ENCODE results near the gene USP6.
"Not testable (repeated sequence)": the region's sequence is repeated elsewhere in the genome, so short reads cannot be mapped to it uniquely, and the experiment has no call there.

Gene USP6

DNA sequence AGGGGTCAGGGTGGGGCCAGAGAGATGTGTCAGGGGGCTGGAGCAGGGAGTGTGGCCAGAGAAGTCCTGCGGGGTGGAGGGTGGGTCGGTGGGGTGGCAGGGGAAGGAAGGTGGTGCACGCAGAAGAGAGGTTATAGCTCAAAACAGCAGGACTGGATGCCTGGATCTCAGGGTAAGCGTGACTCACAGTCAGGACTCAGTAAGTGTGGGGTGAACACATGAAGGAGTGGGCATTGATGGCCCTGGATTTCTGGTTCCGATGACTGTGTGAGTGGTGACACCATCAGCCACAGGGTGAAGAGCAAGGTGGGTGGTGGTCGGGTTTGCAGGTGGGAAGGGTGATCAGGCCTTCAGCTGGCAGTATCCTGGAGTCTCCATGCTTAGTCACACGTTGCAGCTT lies 6.2 kb downstream of the USP6 start:
- DNase-seq (ENCODE audit: low read depth in 2 of 2): not testable (repeated sequence)

DNA sequence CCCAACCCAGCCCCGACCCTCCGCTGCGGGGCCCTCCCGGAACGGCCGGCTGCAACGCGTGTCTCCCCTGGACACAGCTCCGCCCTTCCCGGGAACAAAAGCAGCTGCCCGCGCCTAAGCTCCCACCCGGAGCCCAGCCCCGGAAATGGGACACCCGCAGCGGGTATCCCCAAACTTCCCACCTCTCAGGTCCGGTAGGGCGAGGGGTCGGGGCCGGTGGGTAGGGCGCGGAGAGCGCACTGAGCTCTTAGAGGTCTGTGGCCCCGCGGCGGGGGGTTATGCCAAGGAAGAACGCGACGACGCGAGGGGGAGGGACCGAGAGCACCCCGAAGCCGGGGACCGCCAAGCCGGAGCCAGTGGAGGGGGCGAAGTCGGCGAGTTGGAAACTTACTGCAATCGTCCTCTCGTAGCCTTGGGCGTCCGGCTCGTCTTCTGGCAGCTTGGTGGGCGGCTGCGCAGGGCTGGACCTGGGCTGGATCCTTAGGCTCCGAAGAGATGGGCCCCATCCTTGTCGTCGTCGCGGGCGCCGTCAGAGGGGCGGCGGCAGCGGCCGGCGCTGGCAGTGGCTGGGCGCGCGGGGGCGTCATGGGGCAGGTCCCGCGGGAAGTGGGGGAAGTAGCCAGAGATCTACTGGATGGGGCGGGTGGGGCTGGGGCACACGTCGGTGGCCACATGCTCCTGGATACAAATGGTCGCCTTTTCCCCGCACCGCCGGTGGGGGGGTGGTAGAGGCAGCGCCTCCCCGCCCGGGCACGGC lies 6.9 kb downstream of the USP6 start:
- no peak for DNase-seq (ENCODE audit: low read depth in 2 of 2)

DNA sequence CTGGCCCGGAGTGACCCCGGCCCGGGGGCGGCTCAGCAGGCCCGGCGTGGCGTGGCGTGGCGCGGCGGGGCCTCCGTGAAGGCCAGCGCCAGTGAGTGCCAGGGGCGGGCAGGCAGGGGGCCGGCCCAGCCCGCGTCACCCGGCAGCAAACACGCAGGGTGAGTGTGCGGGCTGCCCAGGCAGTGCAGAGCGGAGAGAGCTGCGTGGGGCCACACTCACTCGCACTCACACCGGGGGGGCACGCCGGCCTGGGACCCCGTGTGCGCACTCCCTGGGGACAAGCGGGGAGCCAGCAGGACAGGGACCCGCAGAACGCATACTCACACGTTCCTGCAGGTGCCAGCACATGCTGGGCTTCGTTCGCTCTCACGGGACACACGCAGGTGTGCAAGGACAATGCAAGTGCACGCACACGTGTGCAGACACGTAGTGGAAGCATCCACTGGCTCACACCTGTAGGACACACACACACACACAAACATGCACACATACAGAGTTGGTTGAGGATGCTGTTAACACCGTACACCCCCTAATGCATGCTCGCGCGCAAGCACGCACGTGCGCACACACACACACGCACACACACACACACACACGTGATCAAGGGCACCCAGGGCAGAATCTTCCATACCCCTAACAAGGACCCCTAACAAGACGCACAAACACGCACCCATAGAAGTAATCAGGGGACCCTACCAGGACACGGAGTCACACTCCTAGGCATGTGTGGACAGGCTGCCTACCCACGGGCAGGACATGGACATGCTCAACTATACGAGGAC lies 7.7 kb downstream of the USP6 start:
- no peak for DNase-seq (ENCODE audit: low read depth in 2 of 2)

DNA sequence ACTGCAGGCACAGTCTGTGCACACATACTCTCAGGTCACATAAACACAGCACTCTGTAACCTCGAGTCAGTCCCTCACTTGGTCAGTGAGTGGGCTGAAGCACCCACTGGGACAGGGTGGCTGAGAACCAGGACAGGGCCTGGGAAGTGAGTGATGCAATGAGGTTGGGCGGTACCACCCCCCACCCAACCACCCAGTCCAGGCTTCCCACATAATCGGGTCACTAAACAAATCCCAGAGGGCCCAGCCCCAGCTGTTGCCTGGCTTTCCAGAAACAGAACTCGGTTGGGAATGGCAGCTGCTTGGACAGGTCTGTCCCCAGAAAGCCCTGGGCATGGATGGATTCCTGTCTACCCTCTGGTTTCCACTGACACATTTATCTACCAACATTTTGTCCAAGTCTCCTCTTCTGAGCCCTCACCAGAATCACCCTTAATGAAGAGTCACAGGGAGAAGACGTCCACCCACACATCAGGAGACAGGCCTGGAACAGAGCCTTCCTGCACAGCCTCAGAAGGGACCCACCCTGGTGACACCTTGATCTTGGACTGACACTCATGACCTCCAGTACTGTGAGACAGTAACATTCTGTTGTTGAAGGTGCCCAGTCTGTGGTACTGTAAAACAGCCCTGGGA lies 8.4 kb downstream of the USP6 start:
- DNase-seq (ENCODE audit: low read depth in 2 of 2): not testable (repeated sequence)

DNA sequence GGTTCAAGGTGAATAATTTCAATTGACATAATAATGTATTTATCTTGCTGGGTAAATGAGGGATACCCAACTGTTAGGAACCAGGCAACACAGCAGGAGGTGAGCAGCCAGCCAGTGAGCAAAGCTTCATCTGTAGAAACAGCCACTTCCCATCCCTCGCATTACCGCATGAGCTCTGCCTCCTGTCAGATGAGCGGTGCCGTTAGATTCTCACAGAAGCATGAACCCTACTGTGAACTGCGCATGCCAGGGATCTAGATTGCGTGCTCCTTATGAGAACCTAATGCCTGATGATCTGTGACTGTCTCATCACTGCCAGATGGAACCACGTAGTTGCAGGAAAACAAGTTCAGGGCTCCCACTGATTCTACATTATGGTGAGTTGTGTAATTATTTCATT lies 9.1 kb downstream of the USP6 start:
- not testable (repeated sequence) for DNase-seq (ENCODE audit: low read depth in 2 of 2)

DNA sequence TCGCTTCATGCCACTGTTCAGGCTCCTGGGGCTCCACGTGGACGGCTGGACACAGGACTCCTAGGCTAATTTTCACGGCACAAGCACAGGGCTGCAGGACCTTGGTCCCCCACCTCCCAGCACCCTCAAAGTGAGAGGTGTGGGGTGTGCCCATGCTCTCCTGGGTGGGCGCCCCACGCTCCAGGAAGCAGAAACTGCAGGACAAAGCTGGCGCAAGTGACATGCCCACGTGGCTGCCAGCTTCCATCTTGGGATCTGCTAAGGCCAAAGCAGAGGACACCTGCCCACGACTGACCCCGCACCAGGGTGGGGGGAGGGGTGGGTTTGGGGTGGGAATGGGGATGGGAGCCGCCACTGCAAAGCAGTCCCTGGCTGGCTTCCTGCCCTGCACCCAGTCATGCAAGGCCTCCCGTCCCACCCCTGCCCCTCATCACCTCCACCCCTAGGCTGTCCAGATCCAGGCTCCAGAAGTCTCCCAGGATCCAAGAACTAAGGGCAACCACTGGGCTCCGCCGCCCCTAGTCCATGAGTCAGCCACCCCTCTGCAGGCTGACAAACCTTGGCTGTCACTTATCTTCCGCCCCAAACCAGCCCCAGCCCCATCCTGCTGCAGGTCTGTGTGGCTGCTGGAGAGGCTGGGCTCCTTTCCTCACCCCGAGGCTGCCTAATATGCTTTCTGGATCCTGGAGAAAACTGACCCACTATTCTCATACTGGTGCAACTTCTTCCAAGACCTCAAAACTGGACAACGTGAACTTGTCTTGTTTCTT lies 11.1 kb downstream of the USP6 start:
- DNase-seq (ENCODE audit: low read depth in 2 of 2): no peak

DNA sequence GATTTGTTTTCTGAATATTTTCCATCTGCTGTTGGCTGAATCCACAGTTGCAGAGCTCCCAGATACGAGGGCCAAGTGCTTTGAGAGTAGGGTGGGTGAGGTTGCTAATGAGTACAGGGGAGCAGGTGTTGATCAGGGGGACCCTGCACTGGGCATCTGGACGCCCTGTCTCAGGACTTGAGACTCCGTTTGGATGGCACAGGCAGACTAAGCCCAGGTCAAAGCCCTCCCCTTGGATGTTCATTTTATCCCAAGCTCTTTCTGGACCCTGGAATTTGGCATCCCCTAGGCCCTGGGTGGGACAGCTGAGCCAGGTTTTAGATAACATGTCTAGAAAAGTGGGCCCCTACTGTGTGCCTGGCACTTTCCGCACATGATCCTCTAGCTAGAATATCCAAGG lies 12.1 kb downstream of the USP6 start:
- no peak for DNase-seq (ENCODE audit: low read depth in 2 of 2)

DNA sequence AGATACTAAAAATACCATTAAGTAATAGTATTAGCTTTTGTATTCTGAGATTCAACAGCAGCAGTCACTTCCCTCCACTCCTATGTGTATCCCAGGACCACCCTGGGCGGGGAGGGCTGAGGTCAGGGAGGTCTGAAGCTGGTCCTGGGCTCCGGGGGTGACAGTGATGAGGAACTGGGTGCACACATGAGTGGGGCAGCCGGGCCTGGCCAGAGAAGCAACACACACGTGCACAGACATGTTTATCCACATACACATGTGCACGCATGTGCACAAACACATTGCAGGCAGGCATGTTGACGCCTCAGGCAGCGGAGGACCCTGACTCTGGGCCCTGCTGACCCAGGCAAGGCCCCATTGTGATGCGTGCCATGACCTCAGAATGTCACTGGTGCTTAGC lies 12.6 kb downstream of the USP6 start:
- not testable (repeated sequence) for DNase-seq (ENCODE audit: low read depth in 2 of 2)

DNA sequence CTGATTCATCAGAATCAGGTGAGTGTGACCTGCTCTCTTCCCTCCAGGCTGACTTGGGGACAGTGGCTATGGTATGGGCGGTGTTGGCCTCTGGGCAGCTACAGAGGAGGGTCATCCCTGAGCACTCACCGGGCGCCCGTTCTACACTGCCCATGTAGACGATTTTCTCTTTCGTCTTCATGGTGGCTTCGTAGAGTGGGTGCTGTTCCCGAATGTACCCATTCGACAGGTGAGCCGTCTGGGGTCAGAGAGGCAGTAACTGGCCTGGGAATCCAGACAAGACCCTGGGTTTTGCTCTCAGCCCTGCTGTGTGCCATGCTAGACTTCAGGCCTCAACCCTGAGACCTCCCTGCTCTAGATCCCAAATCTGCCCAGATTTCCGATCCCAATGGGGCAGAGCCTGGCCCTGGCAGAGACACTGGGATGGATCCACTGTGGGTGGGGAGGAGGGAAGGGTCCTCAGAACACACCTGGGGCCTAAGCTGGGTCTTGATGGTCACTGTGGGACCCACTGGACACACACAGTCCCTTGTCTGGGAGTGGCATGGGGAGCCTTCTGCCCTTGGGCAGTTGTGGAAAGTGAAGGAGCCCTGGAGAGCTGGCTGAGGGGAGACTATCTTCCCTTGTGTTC lies 13.2 kb downstream of the USP6 start:
- DNase-seq (ENCODE audit: low read depth in 2 of 2): no peak

DNA sequence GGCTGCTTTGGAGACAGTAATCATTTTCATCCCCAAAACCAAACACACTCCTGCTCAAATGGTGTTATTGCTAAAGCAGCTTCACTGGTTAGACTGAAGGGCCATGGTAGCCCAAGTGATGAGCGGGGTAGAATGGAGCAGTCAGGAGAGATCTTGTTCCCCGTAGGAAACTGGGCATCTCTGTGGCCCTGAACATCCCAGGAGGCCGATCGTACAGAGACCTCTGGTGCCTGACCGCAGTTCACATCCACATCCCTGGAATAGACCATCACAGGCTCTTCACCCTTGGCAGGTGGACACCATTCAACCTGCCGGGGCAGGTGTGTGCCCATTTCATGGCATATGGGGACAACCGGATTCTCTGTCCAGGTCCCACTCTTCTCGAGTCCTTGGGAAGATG lies 13.9 kb downstream of the USP6 start:
- DNase-seq (ENCODE audit: low read depth in 2 of 2): not testable (repeated sequence)

DNA sequence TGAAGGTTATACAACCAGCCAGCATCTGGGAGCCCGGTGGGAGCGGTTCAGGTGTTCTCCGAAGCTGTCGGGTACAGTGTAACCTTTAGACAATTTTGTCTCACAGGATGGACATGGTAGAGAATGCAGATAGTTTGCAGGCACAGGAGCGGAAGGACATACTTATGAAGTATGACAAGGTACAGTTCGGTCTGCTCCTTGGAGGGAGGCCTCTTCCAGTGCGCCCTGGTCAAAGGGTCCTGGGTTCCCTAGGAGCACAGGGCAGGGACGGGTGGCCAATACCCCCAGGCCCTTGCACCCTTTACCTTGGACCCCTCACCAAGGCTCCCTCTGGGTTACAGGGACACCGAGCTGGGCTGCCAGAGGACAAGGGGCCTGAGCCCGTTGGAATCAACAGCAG lies 14.4 kb downstream of the USP6 start:
- DNase-seq (ENCODE audit: low read depth in 2 of 2): not testable (repeated sequence)

DNA sequence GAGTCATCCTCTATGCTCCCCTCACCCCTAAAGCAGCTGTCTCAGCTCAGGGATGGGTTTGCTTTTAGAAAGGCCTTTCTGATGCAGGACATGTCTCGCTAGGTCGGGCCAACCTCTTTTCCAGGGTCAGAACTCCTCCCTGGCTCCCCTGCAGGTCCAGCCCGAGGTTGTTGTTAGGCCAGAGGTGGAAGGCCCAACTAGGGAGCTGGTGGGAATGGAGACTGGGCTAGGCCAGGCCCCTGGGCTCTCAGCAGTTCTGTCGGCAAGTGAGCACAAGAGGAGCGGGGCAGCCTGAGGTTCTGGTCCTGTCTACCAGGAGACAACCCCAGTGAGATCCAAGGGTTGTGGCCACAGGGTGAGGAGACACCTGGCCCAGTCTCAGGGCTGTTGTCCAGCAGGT lies 14.9 kb downstream of the USP6 start:
- DNase-seq (ENCODE audit: low read depth in 2 of 2): not testable (repeated sequence)

DNA sequence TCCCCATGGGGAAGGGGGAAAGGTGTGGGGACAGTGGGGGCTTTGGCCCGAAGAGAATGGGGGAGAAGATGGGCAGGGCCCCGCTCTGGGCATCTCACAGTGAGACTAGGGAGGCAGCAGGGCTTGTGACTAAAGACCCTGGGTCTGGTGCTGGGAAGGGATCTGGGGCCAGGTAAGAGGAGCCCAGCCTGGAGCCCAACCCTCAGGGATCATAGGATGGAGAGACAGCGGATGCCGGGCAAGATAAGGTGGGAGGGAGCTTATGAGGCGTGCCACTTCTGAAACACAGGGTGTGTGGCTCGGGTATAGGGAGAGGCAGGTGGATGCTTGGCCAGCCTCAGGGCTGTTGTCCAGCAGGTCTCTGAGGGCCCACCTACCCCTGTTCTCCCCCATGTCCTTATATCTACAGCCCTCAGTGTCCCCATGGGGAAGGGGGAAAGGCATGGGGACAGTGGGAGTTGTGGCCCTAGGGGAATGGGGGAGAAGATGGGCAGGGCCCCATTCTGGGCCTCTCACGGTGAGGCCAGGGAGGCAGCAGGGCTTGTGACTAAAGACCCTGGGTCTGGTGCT lies 15.4 kb downstream of the USP6 start:
- no peak for DNase-seq (ENCODE audit: low read depth in 2 of 2)

DNA sequence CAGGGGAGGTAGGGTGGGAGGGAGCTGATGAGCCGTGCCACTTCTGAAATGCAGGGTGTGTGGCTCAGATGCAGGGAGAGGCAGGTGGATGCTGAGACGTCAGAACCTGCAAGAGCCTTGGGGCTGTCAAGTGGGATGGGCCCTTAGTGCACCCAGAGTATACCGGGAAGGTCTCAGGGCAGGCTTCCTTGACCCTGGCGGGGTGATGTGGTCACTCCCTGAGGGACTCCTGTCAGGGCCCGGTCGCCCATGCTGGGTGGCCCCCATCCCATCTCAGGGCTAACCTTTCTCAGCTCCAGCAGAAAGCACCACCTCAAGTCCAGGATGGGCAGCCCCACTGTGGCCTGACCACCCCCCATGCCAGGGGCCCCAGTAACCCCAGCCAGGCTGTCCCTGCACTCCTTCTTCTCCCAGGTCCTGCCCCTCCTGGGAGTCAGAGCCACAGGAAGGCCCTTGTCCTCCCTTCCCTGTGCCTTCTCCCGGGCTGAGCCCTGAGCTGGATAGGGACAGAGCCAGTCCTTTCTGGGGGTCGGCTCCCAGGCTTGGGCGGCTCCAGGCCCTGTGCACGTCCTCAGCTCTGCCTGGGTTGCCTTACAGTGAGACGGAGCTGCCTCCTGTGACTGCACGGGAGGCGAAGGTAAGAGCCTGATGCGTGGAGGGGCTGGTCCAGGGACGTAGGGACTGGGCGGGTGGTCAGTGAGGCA lies 16.1 kb downstream of the USP6 start:
- not testable (repeated sequence) for DNase-seq (ENCODE audit: low read depth in 2 of 2)

DNA sequence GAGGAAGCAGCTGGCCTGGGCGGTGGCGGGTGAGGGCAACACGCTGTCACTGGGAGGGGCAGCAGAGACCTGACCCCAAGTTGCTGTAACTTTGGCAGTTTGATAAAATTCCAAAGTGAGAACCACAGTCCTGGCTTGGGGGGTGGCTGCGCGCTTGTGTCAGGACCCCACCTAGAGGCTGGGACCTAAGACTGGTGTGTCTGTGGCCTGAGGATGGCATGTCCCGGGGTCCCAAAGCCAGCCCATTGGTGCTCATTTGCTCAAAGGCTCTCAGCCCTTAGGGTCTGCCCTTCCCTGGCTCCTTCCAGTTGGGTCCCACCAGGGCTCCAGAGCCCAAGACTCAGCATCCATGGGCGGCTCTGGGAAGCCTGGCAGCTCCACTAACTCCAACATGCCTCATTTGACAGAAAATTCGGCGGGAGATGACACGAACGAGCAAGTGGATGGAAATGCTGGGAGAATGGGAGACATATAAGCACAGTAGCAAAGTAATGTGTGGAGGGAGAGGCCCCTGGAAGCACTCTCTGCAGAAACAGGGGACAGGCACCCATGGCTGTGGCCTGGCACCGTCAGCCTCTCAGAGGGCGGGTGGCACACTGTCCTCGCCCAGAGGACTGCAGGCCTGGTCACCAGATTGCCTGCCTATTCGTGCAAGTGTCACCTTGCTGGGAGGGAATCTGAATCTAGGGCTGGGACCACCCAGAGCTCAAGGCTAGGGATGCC lies 16.8 kb downstream of the USP6 start:
- not testable (repeated sequence) for DNase-seq (ENCODE audit: low read depth in 2 of 2)

DNA sequence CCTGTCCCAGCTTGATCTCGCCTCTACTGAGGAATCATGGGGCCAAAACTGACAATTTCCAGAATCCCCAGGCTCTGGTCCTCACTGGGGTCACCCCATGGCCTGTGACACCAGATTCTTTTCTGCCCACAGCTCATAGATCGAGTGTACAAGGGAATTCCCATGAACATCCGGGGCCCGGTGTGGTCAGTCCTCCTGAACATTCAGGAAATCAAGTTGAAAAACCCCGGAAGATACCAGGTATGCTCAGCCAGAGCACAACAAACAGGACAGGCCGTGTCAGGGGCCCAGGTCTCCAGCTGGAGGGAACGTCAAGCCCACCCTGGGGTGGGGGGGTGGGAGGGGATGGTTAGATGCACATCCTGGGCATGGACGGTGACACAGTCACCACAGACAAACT lies 17.5 kb downstream of the USP6 start:
- no peak for DNase-seq (ENCODE audit: low read depth in 2 of 2)

DNA sequence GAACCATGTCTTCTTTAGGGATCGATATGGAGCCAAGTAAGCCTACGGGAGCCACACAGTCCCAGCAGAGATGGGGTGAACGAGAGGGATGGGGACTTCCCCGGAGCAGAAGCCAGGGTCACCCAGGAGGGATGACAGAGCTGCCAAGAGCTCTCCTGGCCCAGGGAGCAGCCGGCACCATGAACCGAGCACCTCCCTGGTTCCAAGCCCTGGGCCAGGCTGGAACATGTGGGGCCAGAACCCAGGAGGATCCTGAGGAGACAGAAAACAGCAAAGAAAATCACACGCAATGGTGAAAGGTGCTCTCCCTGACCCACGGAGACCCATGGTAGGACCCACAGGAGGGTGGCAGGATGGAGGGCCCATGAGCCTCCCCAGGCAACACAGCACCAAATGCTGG lies 18.1 kb downstream of the USP6 start:
- DNase-seq (ENCODE audit: low read depth in 2 of 2): not testable (repeated sequence)

DNA sequence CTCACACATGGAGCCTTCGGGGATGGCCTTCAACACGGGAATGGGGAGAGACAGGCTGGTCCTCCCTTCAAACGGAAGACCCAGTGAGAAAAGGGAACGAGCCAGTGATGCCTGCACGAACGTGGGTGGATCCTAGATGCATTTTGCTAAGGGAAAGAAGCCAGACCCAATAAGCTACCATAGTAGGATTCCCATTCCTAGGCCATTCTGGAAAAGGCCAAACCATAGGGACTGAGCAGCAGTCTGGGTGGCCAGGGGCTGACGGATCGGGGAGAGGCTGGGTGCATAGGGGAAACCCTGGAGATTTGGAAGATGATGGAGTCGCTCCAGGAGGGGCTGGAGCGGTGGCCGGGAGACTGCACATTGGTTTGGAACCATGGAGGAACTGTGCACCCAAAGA lies 18.7 kb downstream of the USP6 start:
- DNase-seq (ENCODE audit: low read depth in 2 of 2): not testable (repeated sequence)

DNA sequence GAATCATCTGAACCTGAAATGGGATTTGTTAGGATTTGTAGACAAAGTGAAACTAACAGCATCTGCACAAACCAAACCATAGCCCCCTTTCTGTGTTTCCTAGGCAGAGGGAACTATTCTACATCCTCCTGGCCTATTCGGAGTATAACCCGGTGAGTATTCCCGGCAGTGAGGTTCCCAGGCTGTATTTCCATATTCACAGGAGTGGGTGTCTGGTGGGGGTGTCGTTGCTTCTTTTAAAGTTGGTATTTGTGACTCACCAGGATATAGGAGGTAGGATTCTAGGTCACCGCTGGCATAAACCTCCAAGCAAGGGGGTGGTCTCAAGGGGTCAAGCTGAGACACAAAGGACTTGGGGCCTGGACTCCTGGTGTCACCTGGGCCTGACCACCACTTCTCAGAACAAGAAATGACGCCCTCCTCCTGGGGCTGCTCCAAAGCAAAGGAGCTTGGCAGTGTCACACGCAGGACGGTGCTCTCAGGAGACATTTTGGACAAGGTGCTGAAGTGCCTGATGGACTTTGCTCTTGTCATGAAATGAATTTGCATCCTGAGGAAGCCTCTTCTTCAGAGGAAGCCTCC lies 19.4 kb downstream of the USP6 start:
- not testable (repeated sequence) for DNase-seq (ENCODE audit: low read depth in 2 of 2)
